NB4 (cell line): ENCODE measurements around the gene ZNF516.

Experiments
- DNase-seq: peaks from one replicate; pipeline ENCODE4 v3.0.0; 2010; ENCODE audit warnings: low read depth
- H3K4me3 ChIP-seq: one replicate; pipeline ENCODE4 v1.5.1; 2011; ENCODE audit warnings: mild to moderate bottlenecking, low read depth, low read length, moderate library complexity
- CTCF ChIP-seq: IDR thresholded peaks from one replicate; pipeline ENCODE4 v1.5.1; 2012; ENCODE audit warnings: low read depth, low read length
- MYC ChIP-seq: IDR thresholded peaks from 2 replicates; pipeline ENCODE4 v1.6.1; 2011; ENCODE audit warnings: low read depth, low read length
- POLR2A ChIP-seq: IDR thresholded peaks from 2 replicates; pipeline ENCODE4 v1.6.1; 2011; ENCODE audit warnings: mild to moderate bottlenecking; ENCODE audit not compliant: insufficient read length; ENCODE audit errors: extremely low read depth
- TF ChIP-seq, protein P1 (sequence below): IDR thresholded peaks from 2 replicates; pipeline ENCODE4 v1.6.1; 2011; ENCODE audit warnings: low read depth, low read length

The ZNF516 gene

GRCh38 chr18:76457957-76458356 is 37.1 kb downstream of the ZNF516 start:
- TF ChIP-seq CTCF (no peak), POLR2A (no peak), MYC (no peak)
- TF ChIP-seq, protein P1, sequence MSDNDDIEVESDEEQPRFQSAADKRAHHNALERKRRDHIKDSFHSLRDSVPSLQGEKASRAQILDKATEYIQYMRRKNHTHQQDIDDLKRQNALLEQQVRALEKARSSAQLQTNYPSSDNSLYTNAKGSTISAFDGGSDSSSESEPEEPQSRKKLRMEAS = no peak
- DNase-seq = no peak
- H3K4me3 ChIP-seq = no peak overlapping the region

GRCh38 chr18:76457475-76457874 is 37.6 kb downstream of the ZNF516 start:
- TF ChIP-seq CTCF (no peak), POLR2A (no peak), MYC (no peak)
- TF ChIP-seq, protein P1 = no peak
- DNase-seq = no peak

DNA sequence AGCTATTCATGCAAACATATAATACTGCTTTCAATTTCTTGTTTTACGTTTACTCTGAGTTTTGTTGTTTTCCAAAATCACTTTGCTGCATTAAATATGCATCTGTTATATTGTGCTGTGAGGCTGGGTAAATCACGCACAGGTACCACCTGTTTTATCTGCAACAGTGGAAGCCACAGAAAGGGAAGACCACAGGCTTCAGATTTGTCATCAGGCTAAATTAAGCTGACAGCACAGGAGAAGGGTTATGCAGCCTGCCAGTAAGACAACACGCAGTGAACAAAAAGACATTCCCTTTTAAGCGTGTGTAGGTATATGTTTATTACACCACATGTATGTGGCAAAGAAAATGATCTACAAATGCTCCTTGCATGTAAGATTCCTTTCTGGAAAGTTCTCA is 38.2 kb downstream of the ZNF516 start:
- no peak overlapping the region for H3K4me3 ChIP-seq
- DNase-seq = no peak
- TF ChIP-seq, protein P1 = no peak
- TF ChIP-seq CTCF (no peak), POLR2A (no peak), MYC (no peak)

More at GRCh38 chr18:76457475-76457874, 37.6 kb downstream of the ZNF516 start:
- no peak overlapping the region for H3K4me3 ChIP-seq

DNA sequence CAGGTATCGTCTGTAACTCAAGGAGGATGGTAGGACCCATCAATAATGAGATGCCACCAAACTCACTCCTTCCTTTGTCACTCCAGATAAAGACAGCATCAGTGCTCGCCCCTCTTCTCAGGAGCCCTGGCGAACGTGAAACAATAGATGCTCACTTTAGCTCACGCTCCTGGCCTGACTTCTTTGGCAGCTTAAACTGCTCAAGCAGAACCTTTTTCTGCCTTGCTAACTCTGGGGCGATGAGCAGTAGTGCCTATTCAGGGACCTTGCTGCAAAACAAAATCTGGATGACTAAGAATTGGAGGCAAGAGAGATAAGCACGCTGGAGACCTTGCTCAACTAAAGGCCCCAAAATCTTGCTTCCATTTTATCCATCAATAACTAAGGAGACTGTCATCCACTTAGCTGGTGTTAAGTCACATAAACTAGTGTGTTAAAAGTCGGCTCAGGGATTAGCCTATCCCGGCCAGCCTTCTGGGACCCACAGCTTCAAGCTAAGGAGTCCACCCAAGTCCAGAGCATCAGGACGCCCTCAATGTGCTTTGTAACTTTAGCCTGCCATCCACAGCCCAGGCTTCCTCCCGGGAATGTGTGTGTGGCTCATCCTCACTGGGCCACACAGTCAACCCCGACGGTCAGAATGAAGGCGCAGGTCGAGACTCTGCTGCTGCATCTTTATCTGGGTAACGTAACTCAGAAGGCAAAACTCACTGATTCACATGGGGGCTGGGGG is 38.9 kb downstream of the ZNF516 start:
- TF ChIP-seq MYC = no peak
- no peak for TF ChIP-seq CTCF
- TF ChIP-seq POLR2A = no peak
- TF ChIP-seq, protein P1 = no peak
- no peak for DNase-seq
- H3K4me3 ChIP-seq = no peak overlapping the region

- H3K4me3 ChIP-seq = no peak overlapping the region
- no peak for DNase-seq
- TF ChIP-seq MYC (no peak), CTCF (no peak), POLR2A (no peak)
- TF ChIP-seq, protein P1 = no peak
Observed at GRCh38 chr18:76455003-76455676, 39.9 kb downstream of the ZNF516 start.
